GM18517 (cell line): ENCODE results near the gene SMAD7.

ENCODE experiments used
- ATAC-seq: cut with Tn5 transposase; IDR thresholded peaks from one replicate; pipeline ENCODE4 v1.9.1; 2021; ENCODE audit warnings: mild to moderate bottlenecking, moderate library complexity; ENCODE audit not compliant: unreplicated experiment

SMAD7 gene

GRCh38 chr18:48896875-48897511 is 53.8 kb downstream of the SMAD7 start:
- ATAC-seq: no peak

- ATAC-seq: no peak
Observed at GRCh38 chr18:48896326-48896874, 54.4 kb downstream of the SMAD7 start.

GRCh38 chr18:48894799-48895346 is 55.9 kb downstream of the SMAD7 start:
- ATAC-seq: no peak

GRCh38 chr18:48893608-48894600 is 56.9 kb downstream of the SMAD7 start:
- ATAC-seq: no peak

- no peak for ATAC-seq
Observed at GRCh38 chr18:48893061-48893607, 57.6 kb downstream of the SMAD7 start.

GRCh38 chr18:48892146-48892855 is 58.5 kb downstream of the SMAD7 start:
- ATAC-seq: no peak

- no peak for ATAC-seq
Observed at GRCh38 chr18:48891721-48892120, 59.0 kb downstream of the SMAD7 start.

GRCh38 chr18:48889981-48890762 is 60.6 kb downstream of the SMAD7 start:
- no peak for ATAC-seq

GRCh38 chr18:48889115-48889941 is 61.4 kb downstream of the SMAD7 start:
- ATAC-seq: no peak

GRCh38 chr18:48888773-48889080 is 62.0 kb downstream of the SMAD7 start:
- ATAC-seq: no peak

- ATAC-seq: no peak
Observed at GRCh38 chr18:48887905-48888772, 62.6 kb downstream of the SMAD7 start.

- ATAC-seq: no peak
Observed at GRCh38 chr18:48887294-48887904, 63.4 kb downstream of the SMAD7 start.

- no peak for ATAC-seq
Observed at GRCh38 chr18:48886520-48887293, 64.1 kb downstream of the SMAD7 start.

GRCh38 chr18:48885924-48886400 is 64.8 kb downstream of the SMAD7 start:
- no peak for ATAC-seq

GRCh38 chr18:48885266-48885923 is 65.4 kb downstream of the SMAD7 start:
- no peak for ATAC-seq

- ATAC-seq: no peak
Observed at GRCh38 chr18:48884771-48885170, 66.0 kb downstream of the SMAD7 start.
